NT2/D1 (cell line): ENCODE measurements around the gene TM9SF1.

Experiments used
- SUZ12 ChIP-seq: IDR thresholded peaks from 2 replicates; pipeline ENCODE4 v1.6.1; 2011; ENCODE audit not compliant: insufficient read length, insufficient read depth; ENCODE audit errors: extremely low read depth
- YY1 ChIP-seq: IDR thresholded peaks from 2 replicates; pipeline ENCODE4 v1.6.1; 2011; ENCODE audit not compliant: insufficient read length, insufficient read depth

DNA sequence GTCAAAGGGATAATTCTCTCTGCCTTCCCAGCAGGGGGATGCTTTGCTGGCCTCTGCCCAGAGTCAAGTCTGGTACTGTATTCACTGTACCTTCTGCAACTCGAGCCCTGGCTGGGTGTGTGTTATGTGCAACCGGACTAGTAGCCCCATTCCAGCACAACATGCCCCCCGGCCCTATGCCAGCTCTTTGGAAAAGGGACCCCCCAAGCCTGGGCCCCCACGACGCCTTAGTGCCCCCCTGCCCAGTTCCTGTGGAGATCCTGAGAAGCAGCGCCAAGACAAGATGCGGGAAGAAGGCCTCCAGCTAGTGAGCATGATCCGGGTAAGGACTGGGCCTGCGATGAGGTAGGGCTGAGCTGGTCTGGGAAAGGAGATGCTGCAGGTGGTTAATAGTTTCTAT lies 44.7 kb downstream of the TM9SF1 start:
- TF ChIP-seq YY1: no peak
- TF ChIP-seq SUZ12: no peak
